Stimulated activated CD4-positive, alpha-beta T cell treated with anti-CD3 and anti-CD28 coated beads, Interleukin-2, amount 100 ng/mL, for 48 hours (primary cell): ENCODE results near the gene SIM1.

Experiments
- DNase-seq, 2 donors: peaks; one replicate each; pipeline ENCODE4 v3.0.0-alpha.2; 2020

Gene SIM1

DNA sequence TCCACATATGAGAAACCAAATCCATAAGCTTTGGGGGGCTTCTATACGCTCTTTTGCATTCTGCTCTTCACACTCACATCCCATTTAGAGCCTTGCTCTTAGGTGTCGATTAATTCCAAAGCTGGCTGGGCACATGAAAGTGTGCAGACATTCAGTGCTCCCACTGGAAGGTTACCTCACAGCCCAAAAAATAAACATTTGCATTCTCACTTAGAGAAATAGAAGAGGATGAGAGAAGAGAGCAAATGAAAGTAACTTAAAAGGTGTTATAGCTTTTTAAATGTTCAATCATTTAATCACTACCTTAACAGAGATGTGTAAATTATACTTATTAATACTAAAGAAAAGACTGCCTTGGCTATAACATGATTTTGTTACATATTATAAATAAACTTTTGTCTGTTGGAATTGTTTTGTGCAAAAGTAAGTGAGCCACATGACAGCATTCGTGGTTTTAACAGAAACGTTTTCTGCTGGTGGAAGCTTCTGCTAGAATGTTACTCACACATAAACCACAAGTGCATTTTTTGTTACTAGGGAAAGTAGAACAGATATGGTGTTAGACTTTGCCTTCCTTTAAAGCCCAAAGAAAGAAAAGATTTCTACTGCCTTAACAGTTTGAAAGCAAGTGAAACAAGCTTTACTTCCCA lies 116.7 kb downstream of the SIM1 start:
- DNase-seq, result no peak

DNA sequence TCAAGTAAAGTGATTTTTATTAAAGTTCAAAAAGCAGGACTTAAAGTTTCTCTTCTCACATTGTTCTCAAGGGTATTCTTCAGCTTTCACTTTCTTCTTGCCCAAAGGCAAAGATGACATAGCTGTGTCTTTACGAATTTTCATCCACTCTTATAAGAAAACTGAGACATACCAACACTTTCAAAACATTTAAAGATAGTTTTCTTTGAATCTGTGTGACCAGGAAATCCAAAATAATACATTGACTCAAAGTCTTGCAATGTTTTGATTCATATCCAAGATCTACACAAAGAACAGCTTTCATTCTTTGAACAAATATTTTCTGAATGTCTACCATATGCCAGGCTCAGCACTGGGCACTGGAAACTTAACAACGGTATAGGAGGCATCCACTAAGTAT lies 117.9 kb downstream of the SIM1 start:
- DNase-seq, result no peak

DNA sequence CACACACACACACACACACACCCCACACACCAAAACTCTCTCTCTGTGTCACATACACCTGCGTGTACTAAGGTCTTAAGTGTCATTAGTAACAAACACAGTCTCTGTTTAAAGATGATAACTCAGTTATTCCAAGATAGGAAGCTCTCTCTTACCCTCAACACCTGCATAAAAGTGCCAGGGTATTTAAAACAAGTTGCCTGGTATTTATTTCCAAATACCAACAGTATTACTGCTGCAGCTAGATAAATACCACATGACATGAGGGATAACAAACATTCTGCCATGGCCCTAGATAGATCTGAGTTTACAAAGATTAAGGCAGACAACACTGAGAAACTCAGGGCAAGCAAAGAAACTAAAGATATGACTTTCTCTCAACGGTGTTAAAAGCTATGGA lies 118.5 kb downstream of the SIM1 start:
- no peak for DNase-seq

DNA sequence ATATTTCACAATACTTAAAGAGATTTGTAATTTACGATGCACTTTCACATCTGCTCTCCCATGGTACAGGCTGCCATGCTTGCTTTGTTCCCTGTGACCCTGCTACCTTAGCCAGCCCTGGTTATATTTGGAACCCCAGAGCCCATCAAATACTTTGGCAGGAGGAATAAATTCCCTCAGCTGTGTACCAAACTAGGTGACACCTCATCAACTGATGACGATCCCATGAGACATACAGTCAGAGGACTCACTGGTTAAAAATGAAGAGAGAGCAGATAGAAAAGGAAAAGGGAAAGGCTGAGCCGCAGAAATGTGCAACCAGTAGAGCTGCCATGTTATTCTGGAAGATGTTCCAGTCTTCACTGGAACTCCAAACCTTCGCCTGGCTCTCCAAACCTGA lies 120.0 kb downstream of the SIM1 start:
- no peak for DNase-seq

DNA sequence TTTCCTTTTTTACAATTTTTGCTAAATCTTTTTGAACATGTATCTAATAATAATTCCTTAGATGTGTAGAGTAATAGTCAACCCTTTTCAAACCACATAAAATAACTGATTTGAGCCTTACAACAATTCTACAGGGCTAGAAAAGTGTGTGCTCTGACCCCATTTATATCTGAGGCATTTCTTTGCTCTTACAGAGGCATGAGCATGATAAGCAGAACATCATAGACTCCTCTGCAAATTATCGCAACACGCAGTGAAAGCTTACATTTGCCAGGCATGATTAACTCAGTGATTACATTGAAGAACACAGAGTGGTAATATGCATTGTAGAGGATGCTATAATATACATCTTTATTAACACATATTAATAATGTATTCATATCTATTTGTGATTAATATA lies 120.4 kb downstream of the SIM1 start:
- DNase-seq, result no peak

DNA sequence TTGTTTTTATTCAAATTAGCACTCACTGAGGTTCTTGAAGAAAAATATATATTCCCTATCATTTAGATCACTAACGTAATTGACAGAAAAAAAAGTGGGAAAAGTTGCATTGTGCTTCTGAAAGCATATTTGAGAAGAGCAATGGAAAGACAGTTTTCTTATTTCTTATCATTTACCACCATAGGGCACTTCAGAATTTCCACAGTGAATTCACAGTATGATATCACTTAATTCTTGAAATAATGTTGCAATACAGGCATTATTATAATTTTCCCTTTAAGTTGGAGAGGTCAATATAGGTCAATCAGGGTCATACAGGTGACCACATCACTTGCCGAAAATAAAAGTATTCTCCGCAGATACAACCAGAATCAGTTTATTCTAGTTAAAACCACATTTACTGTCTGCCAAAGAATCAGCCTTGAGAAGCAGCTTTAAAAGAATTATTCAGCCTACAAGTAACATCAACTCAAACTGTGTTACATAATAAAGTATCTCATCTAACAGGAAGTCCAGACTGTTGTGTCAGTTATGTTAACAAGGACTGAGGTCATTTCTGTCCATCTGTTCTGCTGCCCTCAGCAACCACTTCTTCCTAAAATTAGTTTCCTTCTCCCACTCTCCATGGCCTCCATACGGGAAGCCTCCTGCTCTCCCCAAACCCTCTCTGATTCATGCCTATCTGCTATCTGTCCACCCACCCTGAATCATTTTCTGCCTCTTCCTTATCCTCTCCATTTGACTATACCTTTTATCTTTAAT lies 121.2 kb downstream of the SIM1 start:
- DNase-seq, result no peak

DNA sequence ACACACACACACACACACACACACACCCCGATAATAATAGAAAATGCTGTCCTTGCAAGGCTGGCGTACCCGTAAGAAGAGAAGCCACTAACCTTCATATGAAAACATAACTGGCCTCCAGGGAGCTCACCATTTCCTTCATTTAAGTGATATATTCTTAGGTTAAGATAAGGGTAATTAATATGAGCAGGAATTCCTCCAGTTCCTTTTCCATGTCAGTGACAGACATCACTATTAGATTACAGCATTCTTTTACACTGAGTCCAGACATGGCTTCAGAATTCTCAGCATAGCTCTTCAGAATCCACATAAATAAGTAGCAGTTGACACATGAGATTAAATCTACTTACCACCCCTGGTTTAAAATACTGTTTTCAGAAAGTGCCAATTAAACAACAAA lies 121.9 kb downstream of the SIM1 start:
- no peak for DNase-seq

DNA sequence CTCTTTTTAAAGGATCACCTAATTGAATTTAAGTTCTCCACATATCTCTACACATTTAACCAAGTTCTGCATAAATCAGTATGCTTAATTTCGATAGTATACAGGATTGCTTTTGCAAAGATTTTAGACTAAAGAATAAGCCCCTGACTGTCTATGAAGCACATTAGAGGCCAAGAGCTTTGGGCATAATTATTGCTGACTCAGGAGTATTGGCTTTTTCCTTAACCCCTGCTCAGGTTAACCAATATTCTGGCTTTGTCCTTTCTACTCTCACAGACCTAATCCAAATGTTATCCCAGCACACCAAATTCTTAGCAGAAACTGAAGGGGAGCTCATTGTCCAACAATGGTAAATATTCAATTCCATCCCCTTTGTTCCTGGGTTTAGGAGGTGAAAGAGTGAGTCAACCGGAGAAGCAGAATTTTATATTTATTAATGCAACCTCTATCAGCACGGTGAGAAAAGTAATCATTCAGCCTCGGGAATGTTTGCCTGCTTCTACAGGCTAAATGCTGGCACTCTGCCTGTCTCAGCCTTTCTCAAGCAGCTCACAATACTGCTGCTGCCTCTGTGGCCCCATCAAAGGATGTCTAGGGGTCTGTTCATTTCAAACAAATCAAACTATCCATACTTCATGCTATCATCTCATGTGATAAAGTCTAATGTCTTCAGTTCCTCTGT lies 125.0 kb downstream of the SIM1 start:
- no peak for DNase-seq

DNA sequence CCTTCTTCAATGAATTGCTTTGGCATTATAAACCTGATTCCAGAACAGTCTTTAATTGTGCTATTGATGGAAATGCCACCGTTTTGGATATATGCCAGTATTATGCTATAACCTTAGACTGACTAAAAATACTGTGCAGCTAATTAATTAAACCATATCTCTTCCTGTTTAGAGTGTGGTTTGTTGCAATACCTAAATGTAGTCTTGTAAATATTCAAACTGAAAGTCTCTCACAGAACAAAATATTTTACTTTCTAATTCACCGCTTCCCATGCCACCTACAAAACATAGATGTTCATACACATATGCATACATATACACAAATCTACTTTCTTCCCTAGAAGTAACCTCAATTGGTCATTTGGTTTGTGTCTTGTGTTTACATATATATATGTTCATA lies 126.6 kb downstream of the SIM1 start:
- DNase-seq, result no peak

DNA sequence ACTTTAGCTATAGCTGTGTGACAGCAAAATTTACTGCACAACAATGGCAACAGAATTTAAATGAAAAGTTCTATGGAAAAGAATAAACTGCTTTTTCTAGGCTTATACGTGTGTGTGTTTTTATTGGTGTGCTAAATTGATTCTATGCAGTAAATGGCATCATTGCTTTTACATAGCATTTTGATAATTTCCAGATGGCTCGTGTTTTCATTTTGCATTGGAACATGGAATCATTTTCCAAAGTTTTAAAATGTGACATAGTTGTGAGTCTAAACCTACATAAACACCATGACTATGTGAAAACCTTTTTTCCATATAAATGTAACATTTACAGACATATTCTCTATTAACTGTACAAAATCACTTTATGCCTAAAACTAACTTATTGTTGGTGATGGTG lies 127.8 kb downstream of the SIM1 start:
- no peak for DNase-seq

DNA sequence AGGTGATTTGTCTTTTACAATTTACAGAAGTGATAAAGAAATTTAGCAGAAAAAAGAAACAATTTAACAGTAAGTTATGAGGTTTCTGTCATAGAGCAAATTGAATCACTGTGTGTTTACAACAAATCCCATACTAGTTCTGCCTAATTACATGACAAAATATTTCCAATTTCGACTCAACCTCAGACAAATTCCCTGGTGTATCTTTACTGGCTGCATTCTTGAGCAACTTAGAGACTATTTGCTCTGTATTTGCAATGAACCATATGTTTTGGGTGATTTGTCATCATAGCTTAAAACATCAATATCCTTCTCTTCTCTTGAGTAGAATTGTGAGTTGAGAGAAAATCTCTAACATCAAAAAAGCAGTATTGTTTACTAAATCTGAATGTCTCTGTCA lies 128.7 kb downstream of the SIM1 start:
- no peak for DNase-seq
